SKM-1 (cell line): ENCODE measurements around the gene INSYN1.
A peak's percentile ranks its signal among the peaks of the same experiment; 100 is the strongest.
"Not testable (repeated sequence)": the region's sequence is repeated elsewhere in the genome, so short reads cannot be mapped to it uniquely, and the experiment has no call there.

Experiments
- DNase-seq: peaks from one replicate; lab custom pipeline; 2025; ENCODE audit not compliant: unreplicated experiment; lab: John Stamatoyannopoulos, UW

Gene INSYN1

DNA sequence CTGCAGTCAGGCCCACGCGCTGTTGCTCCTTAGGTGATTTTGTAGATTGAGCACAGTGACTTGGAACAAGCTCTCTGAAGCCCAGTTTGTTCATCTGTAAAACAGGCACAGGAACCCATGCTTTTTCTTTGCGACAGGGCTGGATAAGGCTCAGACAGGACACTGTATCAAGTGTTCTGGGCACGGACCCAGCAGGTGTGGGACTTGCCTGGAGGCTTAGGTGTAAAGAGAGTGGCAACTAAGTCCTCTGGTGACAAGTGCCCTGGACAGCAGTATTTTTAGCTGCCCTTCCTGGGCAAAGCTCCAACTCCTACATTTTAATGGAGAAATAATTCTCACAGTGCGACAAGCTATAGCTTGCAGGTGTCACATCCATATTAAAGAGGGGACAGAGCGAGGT, 36.7 kb downstream of the INSYN1 start:
- DNase-seq, result no peak

DNA sequence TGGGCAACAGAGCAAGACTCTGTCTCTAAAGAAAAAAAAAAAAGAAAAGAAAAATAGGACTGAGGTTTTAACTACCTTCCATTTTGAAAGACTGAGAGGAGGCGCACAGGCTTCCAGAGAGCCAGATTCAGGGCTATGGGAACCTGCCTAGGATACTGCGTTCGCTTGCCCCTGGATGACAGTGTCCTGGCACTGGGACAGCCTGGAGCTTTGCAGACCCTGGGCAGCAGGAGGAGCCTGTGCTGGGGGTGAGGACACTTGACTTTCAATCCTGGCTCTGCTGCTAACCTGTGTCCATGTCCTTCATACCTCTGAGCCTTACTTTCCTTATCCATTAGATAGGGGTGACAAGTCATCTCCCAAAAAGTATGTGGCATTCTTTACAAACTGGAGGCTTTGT, 37.7 kb downstream of the INSYN1 start:
- DNase-seq, result no peak

DNA sequence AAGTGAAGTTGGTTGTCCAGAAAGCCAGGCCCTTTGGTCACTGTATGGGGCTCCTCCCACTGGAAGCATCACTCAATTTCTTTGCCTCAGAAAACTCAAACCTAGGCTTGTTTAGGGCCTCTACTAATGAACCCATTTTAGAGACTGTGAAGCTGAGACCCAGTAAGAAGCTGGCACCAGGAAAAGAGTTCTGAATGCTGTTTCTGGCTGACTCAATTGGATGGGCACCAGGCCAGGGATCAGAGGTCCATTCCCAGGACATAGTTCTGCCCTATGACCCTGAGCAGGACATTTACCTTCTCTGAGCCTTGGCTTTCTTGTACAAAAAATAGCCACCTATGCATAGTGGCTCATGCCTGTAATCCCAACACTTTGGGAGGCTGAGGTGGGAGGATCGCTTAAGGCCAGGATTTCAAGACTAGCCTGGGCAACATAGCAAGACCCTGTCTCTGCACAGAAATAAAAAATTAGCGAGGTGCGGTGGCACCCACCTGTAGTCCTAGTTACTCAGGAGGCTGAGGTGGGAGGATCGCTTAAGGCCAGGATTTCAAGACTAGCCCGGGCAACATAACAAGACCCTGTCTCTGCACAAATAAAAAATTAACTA, 38.4 kb downstream of the INSYN1 start:
- DNase-seq, result no peak

DNA sequence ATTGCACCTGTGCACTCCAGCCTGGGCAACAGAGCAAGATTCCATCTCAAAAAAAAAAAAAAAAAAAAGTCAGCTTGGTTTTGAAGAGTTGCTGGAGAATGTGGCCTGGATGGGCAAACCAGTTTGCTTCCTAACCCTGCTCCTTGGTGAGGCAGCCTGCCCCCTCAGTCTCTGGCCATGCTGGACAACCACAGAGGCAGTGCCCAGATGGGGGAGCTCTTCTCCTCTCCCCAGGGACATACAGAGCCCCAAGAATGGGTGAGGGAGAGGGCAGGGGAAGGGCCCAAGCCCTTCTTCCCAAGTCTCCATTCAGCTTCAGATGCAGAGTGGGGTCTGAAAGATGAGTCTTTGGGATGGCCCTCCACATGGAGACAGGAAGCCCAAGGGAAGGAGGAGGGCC, 41.0 kb downstream of the INSYN1 start:
- DNase-seq, result no peak

DNA sequence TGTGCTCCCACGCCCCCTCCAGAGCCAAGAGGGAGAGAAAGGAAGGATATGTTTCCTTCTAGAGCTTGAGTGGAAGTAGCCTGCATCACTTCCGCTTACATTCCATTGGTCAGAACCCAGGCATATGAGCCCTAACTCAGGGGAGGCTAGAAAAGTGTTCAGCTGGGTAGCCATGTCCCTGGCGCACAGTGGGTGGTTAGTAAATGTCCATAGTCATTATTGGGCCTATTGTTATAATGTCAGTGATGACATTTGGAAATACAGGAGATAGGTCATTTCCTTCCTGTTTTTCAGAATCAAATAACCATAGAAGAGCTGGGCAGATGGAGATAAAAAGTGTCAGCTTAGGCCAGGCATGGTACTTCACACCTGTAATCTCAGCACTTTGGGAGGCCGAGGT, 41.6 kb downstream of the INSYN1 start:
- no peak for DNase-seq

DNA sequence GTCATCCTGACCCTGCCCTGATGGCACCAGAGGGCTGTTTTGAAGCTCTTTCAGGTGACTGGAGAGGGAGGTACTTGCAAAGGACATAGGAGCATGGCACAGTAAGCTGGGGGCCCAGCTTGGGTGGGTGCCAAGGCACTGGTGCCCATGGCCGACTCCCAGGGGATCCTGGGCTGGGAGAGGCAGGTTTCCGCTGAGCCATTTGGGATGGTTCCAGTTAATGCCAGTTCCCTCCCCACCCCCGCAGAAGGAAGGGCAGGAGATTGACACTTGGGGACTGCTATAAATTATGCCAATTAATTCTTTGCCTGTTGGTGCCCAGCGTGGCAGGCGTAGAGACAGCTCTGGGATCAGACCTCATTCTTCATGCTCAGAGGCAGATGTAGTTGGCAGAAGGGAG, 42.8 kb downstream of the INSYN1 start:
- no peak for DNase-seq

DNA sequence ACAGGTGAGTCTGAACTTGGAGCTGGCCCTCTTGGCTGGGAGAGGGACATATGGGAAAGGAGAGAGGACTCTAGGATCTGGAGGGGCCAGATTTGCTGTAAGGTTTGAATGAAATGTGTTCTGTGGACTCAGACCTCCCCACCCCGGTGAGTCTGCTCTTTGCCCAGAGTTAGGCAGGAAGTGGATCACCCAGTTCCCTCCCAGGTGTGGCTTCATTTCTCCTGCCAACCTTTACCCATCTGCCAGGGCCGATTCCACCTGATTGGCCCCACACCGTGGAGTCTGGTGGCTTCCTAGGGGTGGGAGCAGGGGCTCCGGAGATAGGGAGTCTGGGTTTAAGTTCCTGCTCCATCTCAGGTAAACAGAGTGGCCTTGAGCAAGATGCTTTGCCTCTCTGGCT, 43.5 kb downstream of the INSYN1 start:
- DNase-seq, result no peak

DNA sequence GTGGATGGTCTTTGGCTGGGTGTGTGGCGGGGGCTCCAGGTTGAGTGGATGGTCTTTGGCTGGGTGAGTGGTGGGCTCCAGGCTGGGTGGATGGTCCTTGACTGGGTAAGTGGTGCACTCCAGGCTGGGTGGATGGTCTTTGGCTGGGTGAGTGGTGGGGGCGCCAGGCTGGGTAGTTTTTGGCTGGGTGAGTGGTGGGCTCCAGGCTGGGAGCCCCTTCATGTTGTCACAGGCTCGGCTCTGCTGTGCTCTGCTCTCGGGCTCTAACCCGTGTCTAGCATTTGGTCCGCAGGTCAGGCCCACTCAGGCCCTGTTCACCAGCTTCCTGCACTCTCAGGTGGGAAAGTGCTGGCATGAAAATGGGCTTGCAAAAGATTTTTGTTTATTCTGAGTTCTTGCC, 43.9 kb downstream of the INSYN1 start:
- DNase-seq, result no peak

DNA sequence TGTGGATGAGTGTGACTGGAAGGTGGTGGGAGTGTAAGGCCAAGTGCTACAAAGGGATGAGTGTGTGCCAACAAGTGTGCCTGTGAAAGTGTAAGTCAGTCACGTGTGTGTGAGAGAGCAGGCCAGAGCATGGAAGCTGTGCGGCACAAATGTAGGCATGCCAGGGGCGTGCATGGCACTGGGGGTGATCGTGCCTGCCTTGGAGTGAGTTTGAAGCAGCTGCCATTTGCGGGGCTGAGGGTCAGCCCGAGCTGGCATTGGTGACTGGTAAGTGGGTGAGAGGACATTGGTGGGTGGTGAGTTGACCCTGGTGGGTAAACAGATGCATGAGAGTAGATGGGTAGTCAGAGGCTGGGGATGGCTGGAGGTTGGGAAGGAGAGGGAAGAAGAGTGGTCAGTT, 44.5 kb downstream of the INSYN1 start:
- DNase-seq, result no peak

DNA sequence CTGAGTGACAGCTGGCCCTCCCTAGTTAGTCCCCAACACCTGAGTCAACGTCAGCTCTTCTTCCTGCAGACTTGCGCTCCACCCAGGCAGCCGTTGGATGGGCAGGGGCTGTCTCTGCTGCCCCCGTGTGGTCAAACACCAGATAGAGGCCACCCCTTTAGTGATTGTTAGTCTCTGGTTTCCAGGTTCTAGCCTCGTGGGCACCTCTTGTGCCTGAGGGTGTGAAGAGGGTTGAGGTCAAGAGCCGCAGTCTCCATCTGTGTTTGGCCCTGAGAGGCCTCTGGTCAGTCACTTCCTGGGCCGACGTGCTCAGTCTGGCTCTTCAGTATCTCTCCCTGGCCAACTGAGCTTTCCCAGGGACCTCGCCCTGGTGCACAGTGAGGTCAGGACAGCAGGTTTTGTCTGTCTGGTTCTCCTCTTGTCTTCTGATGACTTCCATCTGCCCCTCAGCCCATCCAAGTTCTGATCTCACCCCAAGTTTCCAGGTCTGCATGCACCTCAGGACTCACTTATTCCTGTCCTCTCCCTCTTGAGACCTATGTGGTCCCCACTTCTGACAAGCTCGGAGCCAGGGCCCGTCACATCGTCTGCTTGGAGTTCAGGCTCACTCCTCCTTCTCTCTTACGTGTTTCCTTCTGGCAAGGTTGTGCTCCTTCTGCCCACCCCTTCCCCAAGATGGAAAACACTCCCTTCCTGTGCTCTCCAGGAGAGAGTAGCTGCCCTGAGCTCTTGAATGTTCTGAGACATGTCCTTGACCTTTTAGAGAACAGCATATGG, 48.1 kb downstream of the INSYN1 start:
- peak; percentile 29 for DNase-seq

DNA sequence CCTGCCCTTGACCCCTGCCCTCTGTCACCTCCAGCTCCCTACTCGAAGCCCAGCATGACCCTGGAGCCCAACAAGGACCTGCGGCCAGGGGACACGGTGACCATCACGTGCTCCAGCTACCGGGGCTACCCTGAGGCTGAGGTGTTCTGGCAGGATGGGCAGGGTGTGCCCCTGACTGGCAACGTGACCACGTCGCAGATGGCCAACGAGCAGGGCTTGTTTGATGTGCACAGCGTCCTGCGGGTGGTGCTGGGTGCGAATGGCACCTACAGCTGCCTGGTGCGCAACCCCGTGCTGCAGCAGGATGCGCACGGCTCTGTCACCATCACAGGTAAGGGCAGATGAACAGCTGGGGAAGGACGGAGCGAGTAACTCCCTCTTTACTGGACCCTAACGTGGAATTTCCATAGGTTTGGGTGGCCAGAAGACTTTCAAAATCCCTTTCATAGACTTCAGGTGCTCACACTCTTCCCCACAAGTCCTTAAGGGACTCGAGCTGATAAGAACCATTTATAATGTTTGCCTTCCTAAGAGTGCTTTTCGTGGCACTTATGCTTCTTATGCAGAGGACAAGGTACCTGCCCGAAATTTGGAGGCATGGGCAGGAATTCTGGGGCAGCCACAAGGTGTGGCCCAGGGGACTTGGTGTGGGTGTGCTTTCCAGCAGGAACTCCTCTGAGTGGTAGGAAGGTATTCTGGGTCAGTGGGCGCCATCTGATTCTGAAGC, 48.8 kb downstream of the INSYN1 start:
- not testable (repeated sequence) for DNase-seq

DNA sequence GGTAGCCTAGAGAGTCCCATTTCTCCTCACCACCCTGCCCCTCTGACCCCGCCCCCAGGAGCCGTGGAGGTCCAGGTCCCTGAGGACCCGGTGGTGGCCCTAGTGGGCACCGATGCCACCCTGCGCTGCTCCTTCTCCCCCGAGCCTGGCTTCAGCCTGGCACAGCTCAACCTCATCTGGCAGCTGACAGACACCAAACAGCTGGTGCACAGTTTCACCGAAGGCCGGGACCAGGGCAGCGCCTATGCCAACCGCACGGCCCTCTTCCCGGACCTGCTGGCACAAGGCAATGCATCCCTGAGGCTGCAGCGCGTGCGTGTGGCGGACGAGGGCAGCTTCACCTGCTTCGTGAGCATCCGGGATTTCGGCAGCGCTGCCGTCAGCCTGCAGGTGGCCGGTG, 49.5 kb downstream of the INSYN1 start:
- not testable (repeated sequence) for DNase-seq

DNA sequence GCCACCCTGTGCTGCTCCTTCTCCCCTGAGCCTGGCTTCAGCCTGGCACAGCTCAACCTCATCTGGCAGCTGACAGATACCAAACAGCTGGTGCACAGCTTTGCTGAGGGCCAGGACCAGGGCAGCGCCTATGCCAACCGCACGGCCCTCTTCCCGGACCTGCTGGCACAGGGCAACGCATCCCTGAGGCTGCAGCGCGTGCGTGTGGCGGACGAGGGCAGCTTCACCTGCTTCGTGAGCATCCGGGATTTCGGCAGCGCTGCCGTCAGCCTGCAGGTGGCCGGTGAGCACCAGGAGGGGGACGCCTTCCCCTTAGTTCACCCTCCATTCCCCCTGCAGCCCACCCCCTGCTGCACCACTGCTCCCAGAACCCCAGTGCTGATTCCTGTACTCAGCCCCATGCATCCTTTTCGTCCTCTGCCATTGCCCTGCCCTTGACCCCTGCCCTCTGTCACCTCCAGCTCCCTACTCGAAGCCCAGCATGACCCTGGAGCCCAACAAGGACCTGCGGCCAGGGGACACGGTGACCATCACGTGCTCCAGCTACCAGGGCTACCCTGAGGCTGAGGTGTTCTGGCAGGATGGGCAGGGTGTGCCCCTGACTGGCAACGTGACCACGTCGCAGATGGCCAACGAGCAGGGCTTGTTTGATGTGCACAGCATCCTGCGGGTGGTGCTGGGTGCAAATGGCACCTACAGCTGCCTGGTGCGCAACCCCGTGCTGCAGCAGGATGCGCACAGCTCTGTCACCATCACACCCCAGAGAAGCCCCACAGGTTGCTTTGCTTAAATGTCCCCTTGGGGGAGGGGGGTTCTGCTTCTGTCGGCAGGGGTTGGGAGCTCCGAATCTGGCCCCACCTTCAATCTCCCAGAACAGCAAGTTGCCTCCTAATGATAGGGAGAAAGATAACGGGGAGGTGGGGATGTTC, 50.6 kb downstream of the INSYN1 start:
- DNase-seq, result not testable (repeated sequence)

DNA sequence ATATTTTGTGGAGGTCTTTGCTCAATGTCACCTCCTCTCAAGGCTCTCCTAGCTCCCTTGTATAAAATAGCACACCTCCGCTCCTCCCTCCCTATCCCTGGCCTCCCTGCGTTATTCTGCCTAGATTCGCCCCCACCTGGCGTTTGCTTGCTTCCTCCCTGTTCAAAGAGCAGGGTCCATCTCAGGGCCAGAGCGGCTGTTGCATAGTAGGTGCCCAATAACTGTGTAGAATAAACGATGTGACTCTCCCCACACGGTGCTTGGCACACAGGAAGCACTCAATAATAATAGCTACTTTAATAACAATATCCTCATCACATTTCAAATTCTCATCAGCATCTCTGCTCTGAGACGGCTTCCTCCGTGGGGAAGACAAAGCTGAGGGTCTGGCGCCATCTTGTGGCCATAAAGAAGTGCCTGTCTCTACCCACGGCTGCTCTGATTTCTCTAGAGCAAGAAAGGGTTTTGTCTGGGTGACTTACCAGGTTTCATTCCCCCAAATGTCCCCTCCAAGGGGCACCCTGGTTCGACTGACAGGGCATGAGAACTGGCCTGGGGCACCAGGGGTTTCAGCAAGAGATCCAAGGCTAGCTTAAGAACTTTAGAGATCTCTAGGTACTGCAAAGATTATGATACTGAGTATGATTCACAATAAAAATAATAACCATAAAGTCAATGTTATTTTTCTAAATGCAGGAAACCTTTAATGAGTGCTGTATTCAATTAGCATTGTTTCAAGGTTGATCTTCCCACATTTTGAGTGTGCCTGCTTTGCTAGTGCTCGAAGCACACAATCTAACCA, 52.9 kb downstream of the INSYN1 start:
- DNase-seq, result peak; percentile 51

DNA sequence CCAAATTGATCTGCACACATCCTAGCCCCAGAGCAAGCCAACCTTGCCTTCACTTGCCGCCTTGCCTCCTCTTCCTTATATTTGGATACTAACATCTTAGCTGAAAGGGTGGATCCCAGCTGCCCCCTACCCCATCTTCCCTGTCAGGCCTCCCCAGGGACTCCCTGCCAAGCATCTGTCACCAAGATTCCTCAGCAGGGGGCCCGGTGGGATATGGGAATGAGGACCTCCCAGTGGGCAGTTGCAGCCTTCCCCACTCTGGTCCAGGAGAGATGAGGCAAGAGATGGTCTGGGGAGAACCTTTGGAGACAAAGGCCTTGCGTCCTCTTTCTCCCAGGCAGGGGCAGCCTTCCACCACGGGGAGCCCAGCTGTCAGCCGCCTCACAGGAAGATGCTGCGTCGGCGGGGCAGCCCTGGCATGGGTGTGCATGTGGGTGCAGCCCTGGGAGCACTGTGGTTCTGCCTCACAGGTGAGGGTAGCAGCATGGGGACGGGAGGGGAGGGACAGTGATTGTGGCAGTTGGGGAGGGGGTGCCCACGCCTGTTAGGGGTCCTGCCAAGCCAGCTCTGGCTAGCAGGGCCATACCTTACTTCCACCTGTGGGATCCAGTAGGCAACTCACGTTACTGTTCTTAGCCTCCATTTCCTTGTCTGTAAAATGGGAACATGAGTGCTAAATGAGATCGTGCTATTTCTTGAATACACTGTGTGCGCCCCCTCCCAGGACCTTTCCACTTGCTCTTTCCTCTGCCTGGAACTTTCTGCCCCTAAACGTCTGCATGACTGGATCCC, 53.7 kb downstream of the INSYN1 start:
- DNase-seq, result no peak

DNA sequence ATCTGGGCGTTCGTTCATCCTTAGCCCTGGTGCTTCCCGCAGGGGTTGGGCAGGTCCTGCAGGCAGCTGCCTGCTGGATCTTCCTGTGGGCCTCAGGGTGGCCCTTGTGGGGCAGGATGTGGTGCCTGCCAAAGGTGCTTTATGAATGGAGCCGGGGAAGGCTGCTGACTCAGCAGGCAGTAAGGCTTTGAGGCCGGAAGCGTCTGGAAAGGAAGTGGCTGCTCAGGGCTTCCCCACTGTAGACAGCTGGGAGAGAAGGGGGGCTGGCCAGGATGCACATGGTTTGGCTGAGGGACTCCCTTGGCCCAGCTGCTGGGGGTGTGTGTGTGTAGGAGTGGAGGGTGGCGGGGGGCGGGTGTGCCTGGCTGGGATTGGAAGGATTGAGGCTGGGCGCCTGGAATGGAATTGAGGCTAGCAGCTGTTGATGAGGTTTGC, 56.1 kb downstream of the INSYN1 start:
- peak; percentile 55 for DNase-seq

DNA sequence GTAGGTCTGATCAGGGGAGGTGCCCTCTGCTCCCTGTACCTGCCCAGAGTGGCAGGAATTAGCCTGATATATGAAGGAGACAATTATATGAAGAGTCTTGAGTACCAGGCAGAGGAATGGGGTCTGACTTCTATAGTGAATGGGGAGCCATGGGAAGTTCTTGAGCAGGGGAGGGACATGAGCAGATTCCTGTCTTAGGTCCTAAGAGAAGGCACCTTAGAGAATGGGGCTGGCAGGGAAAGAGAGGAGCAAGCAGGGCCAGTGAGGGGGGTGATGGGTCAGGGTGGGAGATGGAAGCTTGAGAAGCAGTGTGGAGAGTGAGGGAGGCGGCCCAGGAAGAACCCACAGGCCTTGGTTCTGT, 56.5 kb downstream of the INSYN1 start:
- no peak for DNase-seq

DNA sequence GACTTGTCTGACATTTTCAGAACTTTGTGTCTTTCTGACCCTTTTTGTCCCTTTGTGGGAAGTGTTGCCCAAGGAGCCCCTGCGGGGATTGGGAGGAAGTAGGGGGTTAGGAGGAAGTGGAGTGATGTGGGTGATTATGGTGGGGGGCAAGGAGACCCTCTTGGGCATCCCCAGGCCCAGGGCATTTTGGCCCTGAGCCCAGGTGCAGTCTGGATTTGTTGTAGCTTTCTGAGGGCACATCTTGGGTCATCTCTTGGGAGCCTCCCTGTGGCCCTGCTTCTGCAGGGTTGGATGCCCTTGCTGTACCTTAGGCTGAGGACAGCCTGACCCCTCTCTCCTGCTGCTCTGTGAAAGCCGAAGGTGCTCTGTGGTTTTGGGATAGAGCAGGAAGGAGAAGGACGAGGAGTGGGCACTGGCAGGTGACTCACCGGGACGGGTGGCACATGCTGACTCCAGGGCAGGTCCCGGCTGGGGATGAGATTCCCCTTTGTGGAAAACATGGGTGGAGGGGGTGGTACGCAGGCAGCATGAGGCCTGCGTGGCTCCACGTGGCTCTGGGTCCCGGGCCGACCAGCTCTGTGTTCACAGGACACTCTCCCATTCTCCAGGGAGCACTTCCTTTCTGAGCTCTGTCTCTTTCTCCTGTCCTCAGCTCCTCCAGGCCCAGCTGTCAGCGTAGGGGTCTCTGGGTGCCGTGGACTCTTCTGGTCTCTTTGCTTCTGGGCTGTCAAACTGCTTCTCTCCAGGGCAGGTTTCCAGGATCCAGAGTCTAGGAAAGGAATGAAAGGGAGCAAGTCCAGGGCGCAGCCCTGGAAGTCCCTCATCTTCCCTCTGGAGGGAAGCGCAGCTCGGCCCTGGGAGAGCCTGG, 57.1 kb downstream of the INSYN1 start:
- DNase-seq, result no peak

DNA sequence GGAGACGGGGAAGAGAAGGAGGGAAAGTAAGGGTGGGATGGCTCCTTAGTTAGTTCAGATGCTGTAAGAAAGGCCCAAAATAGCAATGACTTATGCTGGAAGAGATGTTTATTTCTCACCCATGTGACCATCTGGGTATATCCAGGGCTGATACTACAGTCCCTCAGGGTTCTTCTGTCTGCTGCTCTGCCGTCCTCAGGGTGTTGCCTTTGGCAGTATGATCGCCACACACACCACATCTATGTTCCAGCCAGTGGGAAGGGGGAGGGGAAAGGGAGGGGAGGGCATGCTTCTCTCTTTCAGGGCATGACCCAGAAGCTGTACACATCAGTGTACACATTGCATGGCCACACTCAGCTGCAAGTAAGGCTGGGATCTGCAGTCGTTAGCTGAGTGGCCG, 58.7 kb downstream of the INSYN1 start:
- DNase-seq, result no peak
